Adrenal gland (tissue), 12 donors: ENCODE measurements around the gene HMGN4. TPM values are rescaled to one million over a fixed set of nuclear protein-coding genes. Genes with fewer than 3 reads are reported as not detected.

Source experiments
- DNase-seq, 7 donors: peaks; one replicate each; pipeline ENCODE4 v3.0.0-alpha.2; 2019 to 2020
- H3K27ac ChIP-seq, 5 donors: fragments of 200-600 bp; sonication (generic) in 4 of 5; 1 replicate in 3 of 5; 2 replicates in 2 of 5; pipeline versions ENCODE4 v1.5.1 to v1.8.0; 2016 to 2020; ENCODE audit warnings: mild to moderate bottlenecking in 1 of 5
- H3K27me3 ChIP-seq: fragments of 200-600 bp; 2 replicates; pipeline ENCODE4 v1.8.0; 2021
- H3K36me3 ChIP-seq, 2 donors: fragments of 200-600 bp; replicated peaks in 1 of 2; 1 replicate in 1 of 2; 2 replicates in 1 of 2; pipeline versions ENCODE4 v1.5.1 to v1.8.0; 2018 to 2022
- H3K4me1 ChIP-seq, 2 donors: fragments of 200-600 bp; replicated peaks in 1 of 2; 1 replicate in 1 of 2; 2 replicates in 1 of 2; pipeline versions ENCODE4 v1.5.1 to v1.8.0; 2018 to 2021
- H3K4me3 ChIP-seq, 4 donors: fragments of 200-600 bp; sonication (generic) in 3 of 4; one replicate each; pipeline ENCODE4 v1.5.1; 2016 to 2018
- H3K9me3 ChIP-seq, 3 donors: fragments of 200-600 bp; sonication (generic) in 1 of 3; replicated peaks in 1 of 3; 1 replicate in 2 of 3; 2 replicates in 1 of 3; pipeline versions ENCODE4 v1.5.1 to v1.8.0; 2016 to 2021
- POLR2A ChIP-seq, 2 donors: fragments of 450-650 bp; IDR thresholded peaks; one replicate each; pipeline ENCODE4 v1.6.1; 2017; ENCODE audit warnings: antibody characterized with exemption in 2 of 2, mild to moderate bottlenecking in 2 of 2, moderate library complexity in 1 of 2
- WGBS, 4 donors: extraction: QIAGEN DNeasy Blood & Tissue Kit in 2 of 4; methylation state at CpG; one replicate each; pipeline versions ENCODE4 v1.1.5 to v1.1.7; 2013 to 2017; 5-methylcytosine and 5-hydroxymethylcytosine counted together
- intact Hi-C, 2 donors: fragments of 100-400 bp; cut with DNase I; formaldehyde crosslinking; loops; one replicate each; pipeline versions ENCODE4 v1.14.1 to v1.15.0; 2022 to 2023
- polyA plus RNA-seq, 3 donors: library from polyadenylated mRNA; stranded (reverse); fragments of 200-250 nt in 2 of 3; fragments of 350-450 nt in 1 of 3; fragmentation: Illumina TruSeq in 1 of 3; extraction: RNeasy Lipid Tissue Mini Kit (QIAGEN cat#74804) in 1 of 3; gene quantifications; one replicate each; pipeline ENCODE4 v1.2.3, GENCODE V29; 2013 to 2014
- total RNA-seq, 9 donors: library from RNA; depleted of rRNA in 4 of 9; stranded (reverse); fragments of >200 nt in 4 of 9; fragments of 120-200 nt in 1 of 9; fragmentation: NEBNext Ultra II Directional in 1 of 9; extraction: Animal tissue kit (Norgen Biotek cat#: 25700) in 1 of 9; gene quantifications; one replicate each; pipeline versions ENCODE4 v1.1.0 to v1.2.4, GENCODE V29; 2013 to 2023
- TF ChIP-seq, protein P1 (sequence below), 6 experiments: fragments of 450-650 bp in 4 of 6; fragments of 200-600 bp in 2 of 6; sonication (generic) in 1 of 6; IDR thresholded peaks; 1 replicate in 5 of 6; 2 replicates in 1 of 6; pipeline versions ENCODE4 v1.5.1 to v1.8.0; 2016 to 2021; ENCODE audit warnings: antibody characterized with exemption in 6 of 6, mild to moderate bottlenecking in 2 of 6, moderate library complexity in 1 of 6
- donor health status: healthy with polysubstance abuse.
- donor health status: Bipolar disorder and iron deficiency.
- donor health status: DM: yes; HTN: yes; CAD: no.
- donor health status: DM: no; HTN: no; CAD: no.
- donor health status: DM: no; HTN: no; CAD: no.
- donor health status: DM: yes; HTN: yes; CAD: no.

The HMGN4 gene
- total and polyA plus RNA-seq, 12 donors = 13.9 to 68.9 (median 46.2) TPM

GRCh38 chr6:26571592-26572296, 33.6 kb downstream of the HMGN4 start:
- peak in 1 of 2 donors; percentile 16 for TF ChIP-seq POLR2A (IDR thresholded peaks at IDR 0.05)
- TF ChIP-seq, protein P1, sequence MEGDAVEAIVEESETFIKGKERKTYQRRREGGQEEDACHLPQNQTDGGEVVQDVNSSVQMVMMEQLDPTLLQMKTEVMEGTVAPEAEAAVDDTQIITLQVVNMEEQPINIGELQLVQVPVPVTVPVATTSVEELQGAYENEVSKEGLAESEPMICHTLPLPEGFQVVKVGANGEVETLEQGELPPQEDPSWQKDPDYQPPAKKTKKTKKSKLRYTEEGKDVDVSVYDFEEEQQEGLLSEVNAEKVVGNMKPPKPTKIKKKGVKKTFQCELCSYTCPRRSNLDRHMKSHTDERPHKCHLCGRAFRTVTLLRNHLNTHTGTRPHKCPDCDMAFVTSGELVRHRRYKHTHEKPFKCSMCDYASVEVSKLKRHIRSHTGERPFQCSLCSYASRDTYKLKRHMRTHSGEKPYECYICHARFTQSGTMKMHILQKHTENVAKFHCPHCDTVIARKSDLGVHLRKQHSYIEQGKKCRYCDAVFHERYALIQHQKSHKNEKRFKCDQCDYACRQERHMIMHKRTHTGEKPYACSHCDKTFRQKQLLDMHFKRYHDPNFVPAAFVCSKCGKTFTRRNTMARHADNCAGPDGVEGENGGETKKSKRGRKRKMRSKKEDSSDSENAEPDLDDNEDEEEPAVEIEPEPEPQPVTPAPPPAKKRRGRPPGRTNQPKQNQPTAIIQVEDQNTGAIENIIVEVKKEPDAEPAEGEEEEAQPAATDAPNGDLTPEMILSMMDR (IDR thresholded peaks at IDR 0.05) = no peak
- no peaks in the 10 kb centered on the region for H3K4me1 ChIP-seq
- DNase-seq = peak; percentile 57 to 85 (median 72)
- H3K9me3 ChIP-seq = no peaks in the 10 kb centered on the region
- H3K36me3 ChIP-seq = no peaks in the 10 kb centered on the region
- H3K4me3 ChIP-seq = peak overlapping the region in 3 of 4 donors; percentile 18 to 55 (median 23)
- peak overlapping the region; percentile 44 to 86 (median 72) for H3K27ac ChIP-seq
- H3K27me3 ChIP-seq = peaks cover 3% of the 10 kb centered on the region
- intact Hi-C loops = loop anchor here in 1 of 2 donors (10.0 kb wide), 1 partner anchor 227 kb away; no protein-coding TSS in a partner anchor
- 2 to 5% (median 4%) methylated on average over 24 of the region's 24 CpGs for WGBS, 4 donors

DNA sequence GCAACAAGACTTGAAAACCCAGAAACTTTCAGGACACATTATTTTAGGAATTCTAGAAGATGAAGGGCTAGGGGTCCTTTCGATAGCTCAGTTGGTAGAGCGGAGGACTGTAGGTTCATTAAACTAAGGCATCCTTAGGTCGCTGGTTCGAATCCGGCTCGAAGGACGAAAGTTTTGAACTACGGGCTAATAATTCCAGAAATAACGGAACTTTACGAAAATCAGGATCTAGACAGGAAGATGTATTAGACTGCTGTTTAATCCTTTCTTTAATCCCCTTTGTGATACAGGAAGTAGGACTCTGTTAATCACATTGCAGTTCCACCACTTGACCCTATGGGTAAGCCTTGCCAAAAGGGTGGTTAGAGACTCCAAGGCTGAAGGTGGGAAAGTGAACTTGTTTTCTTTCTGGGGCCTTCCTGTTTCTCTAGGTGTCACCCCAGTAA, 37.4 kb downstream of the HMGN4 start:
- Histone ChIP-seq H3K9me3 (no peaks in the 10 kb centered on the region), H3K36me3 (no peaks in the 10 kb centered on the region), H3K4me1 (no peaks in the 10 kb centered on the region), H3K27me3 (peaks cover 5% of the 10 kb centered on the region), H3K27ac (no peak overlapping the region), H3K4me3 (no peak overlapping the region)
- TF ChIP-seq, protein P1 (IDR thresholded peaks at IDR 0.05) = no peak
- TF ChIP-seq POLR2A (IDR thresholded peaks at IDR 0.05) = no peak
- intact Hi-C loops = loop anchor here in 1 of 2 donors (10.0 kb wide), 1 partner anchor 231 kb away; no protein-coding TSS in a partner anchor
- DNase-seq = no peak
- WGBS, 4 donors = 68 to 73% (median 70%) methylated on average over 10 of the region's 10 CpGs

- no peak for TF ChIP-seq POLR2A (IDR thresholded peaks at IDR 0.05)
- TF ChIP-seq, protein P1 (IDR thresholded peaks at IDR 0.05) = no peak
- intact Hi-C loops = loop anchor here in 1 of 2 donors (10.0 kb wide), 1 partner anchor 232 kb away; no protein-coding TSS in a partner anchor
- H3K4me1 ChIP-seq = no peaks in the 10 kb centered on the region
- peaks cover 5% of the 10 kb centered on the region for H3K27me3 ChIP-seq
- no peaks in the 10 kb centered on the region for H3K36me3 ChIP-seq
- DNase-seq = no peak
- WGBS, 4 donors = 46 to 58% (median 55%) methylated on average over 7 of the region's 7 CpGs
- H3K4me3 ChIP-seq = peak overlapping the region in 1 of 4 donors; percentile 5
- no peaks in the 10 kb centered on the region for H3K9me3 ChIP-seq
- no peak overlapping the region for H3K27ac ChIP-seq
Measured at GRCh38 chr6:26576407-26576843, 38.3 kb downstream of the HMGN4 start.

GRCh38 chr6:26576929-26577719, 39.0 kb downstream of the HMGN4 start:
- H3K36me3 ChIP-seq = no peaks in the 10 kb centered on the region
- no peaks in the 10 kb centered on the region for H3K4me1 ChIP-seq
- intact Hi-C loops = loop anchor here in 1 of 2 donors (10.0 kb wide), 1 partner anchor 232 kb away; no protein-coding TSS in a partner anchor
- DNase-seq = peak in 2 of 7 donors; percentile 37 to 38
- H3K27me3 ChIP-seq = peaks cover 5% of the 10 kb centered on the region
- no peaks in the 10 kb centered on the region for H3K9me3 ChIP-seq
- H3K27ac ChIP-seq = no peak overlapping the region
- 4 to 5% (median 4%) methylated on average over 31 of the region's 31 CpGs for WGBS, 4 donors
- TF ChIP-seq, protein P1 (IDR thresholded peaks at IDR 0.05) = no peak
- TF ChIP-seq POLR2A (IDR thresholded peaks at IDR 0.05) = no peak
- H3K4me3 ChIP-seq = peak overlapping the region in 1 of 4 donors; percentile 5
